ENCODE data around the gene IMMP2L. TPM values are rescaled to one million over a fixed set of nuclear protein-coding genes. Genes with fewer than 3 reads are reported as not detected.

The IMMP2L gene
- total RNA-seq, 2 donors from 2014 or later: 10.5 to 17.4 TPM

GRCh38 chr7:111029141-111029572, 533.1 kb downstream of the IMMP2L start:
- intact Hi-C loops (cut with DNase I): no loop called here
- 79 to 83% methylated on average over 1 of the region's 1 CpG for WGBS, 2 donors
- no peaks in the 10 kb centered on the region for H3K27me3 ChIP-seq
- no peaks in the 10 kb centered on the region for H3K36me3 ChIP-seq (replicated peaks in 1 of 2; ENCODE audit: insufficient read depth in 1 of 2, low read depth in 2 of 2)
- ATAC-seq: no peak
- TF ChIP-seq CTCF (IDR thresholded peaks at IDR 0.05) (no peak), POLR2A (IDR thresholded peaks at IDR 0.05) (no peak)
- H3K4me1 ChIP-seq: no peaks in the 10 kb centered on the region
- H3K27ac ChIP-seq: no peak overlapping the region
- H3K4me3 ChIP-seq: no peak overlapping the region
- DNase-seq: no peak
- H3K9me3 ChIP-seq: no peaks in the 10 kb centered on the region

- Histone ChIP-seq H3K27ac (no peak overlapping the region), H3K36me3 (replicated peaks in 1 of 2; ENCODE audit: insufficient read depth in 1 of 2, low read depth in 2 of 2) (no peaks in the 10 kb centered on the region), H3K27me3 (no peaks in the 10 kb centered on the region), H3K4me1 (no peaks in the 10 kb centered on the region), H3K4me3 (no peak overlapping the region), H3K9me3 (no peaks in the 10 kb centered on the region)
- DNase-seq (no peak), ATAC-seq (no peak)
- WGBS, 2 donors: 83 to 89% methylated on average over 4 of the region's 4 CpGs
- intact Hi-C loops (cut with DNase I): no loop called here
- TF ChIP-seq CTCF (IDR thresholded peaks at IDR 0.05) (no peak), POLR2A (IDR thresholded peaks at IDR 0.05) (no peak)
Observed at GRCh38 chr7:111027396-111027795, 534.9 kb downstream of the IMMP2L start.

GRCh38 chr7:111026806-111027205, 535.5 kb downstream of the IMMP2L start:
- H3K36me3 ChIP-seq (replicated peaks in 1 of 2; ENCODE audit: insufficient read depth in 1 of 2, low read depth in 2 of 2): no peaks in the 10 kb centered on the region
- no peak overlapping the region for H3K27ac ChIP-seq
- H3K4me1 ChIP-seq: no peaks in the 10 kb centered on the region
- H3K9me3 ChIP-seq: no peaks in the 10 kb centered on the region
- DNase-seq (no peak), ATAC-seq (no peak)
- no peak for TF ChIP-seq POLR2A (IDR thresholded peaks at IDR 0.05)
- no peak for TF ChIP-seq CTCF (IDR thresholded peaks at IDR 0.05)
- 75% methylated on average over 2 of the region's 2 CpGs for WGBS, 2 donors
- intact Hi-C loops (cut with DNase I): no loop called here
- no peak overlapping the region for H3K4me3 ChIP-seq
- no peaks in the 10 kb centered on the region for H3K27me3 ChIP-seq

- no peaks in the 10 kb centered on the region for H3K9me3 ChIP-seq
- WGBS, 2 donors: 81 to 88% methylated on average over 4 of the region's 4 CpGs
- ATAC-seq (no peak), DNase-seq (no peak)
- H3K4me1 ChIP-seq: no peaks in the 10 kb centered on the region
- TF ChIP-seq CTCF (IDR thresholded peaks at IDR 0.05) (no peak), POLR2A (IDR thresholded peaks at IDR 0.05) (no peak)
- H3K36me3 ChIP-seq (replicated peaks in 1 of 2; ENCODE audit: insufficient read depth in 1 of 2, low read depth in 2 of 2): no peaks in the 10 kb centered on the region
- H3K4me3 ChIP-seq: no peak overlapping the region
- intact Hi-C loops (cut with DNase I): no loop called here
- no peaks in the 10 kb centered on the region for H3K27me3 ChIP-seq
- no peak overlapping the region for H3K27ac ChIP-seq
Observed at GRCh38 chr7:111026343-111026742, 535.9 kb downstream of the IMMP2L start.

- 69 to 90% methylated on average over 1 of the region's 1 CpG for WGBS, 2 donors
- Histone ChIP-seq H3K27ac (no peak overlapping the region), H3K4me1 (no peaks in the 10 kb centered on the region), H3K9me3 (no peaks in the 10 kb centered on the region), H3K27me3 (no peaks in the 10 kb centered on the region), H3K4me3 (no peak overlapping the region), H3K36me3 (replicated peaks in 1 of 2; ENCODE audit: insufficient read depth in 1 of 2, low read depth in 2 of 2) (no peaks in the 10 kb centered on the region)
- no peak for DNase-seq
- TF ChIP-seq POLR2A (IDR thresholded peaks at IDR 0.05) (no peak), CTCF (IDR thresholded peaks at IDR 0.05) (no peak)
- ATAC-seq: no peak
- intact Hi-C loops (cut with DNase I): no loop called here
Observed at GRCh38 chr7:111025006-111025405, 537.3 kb downstream of the IMMP2L start.

All from body of pancreas (tissue), 4 donors.